Measurements from ENCODE around the gene MYO3B. TPM values are rescaled to one million over a fixed set of nuclear protein-coding genes. Genes with fewer than 3 reads are reported as not detected.

The MYO3B gene
- total RNA-seq, 2 donors from 2014 or later, result 0.26 to 0.79 TPM

- Mint-ChIP-seq H3K9me3 (no peaks in the 10 kb centered on the region), H3K27me3 (peaks cover 45% of the 10 kb centered on the region), H3K36me3 (ENCODE audit: low read depth) (no peaks in the 10 kb centered on the region), H3K27ac (no peak overlapping the region), H3K4me3 (no peak overlapping the region), H3K4me1 (no peaks in the 10 kb centered on the region)
- ATAC-seq (replicated peaks), result no peak
Observed at GRCh38 chr2:170313992-170314348, 136.0 kb downstream of the MYO3B start.

- Mint-ChIP-seq H3K27ac (no peak overlapping the region), H3K9me3 (no peaks in the 10 kb centered on the region), H3K4me1 (no peaks in the 10 kb centered on the region), H3K4me3 (no peak overlapping the region), H3K36me3 (ENCODE audit: low read depth) (no peaks in the 10 kb centered on the region), H3K27me3 (peaks cover 46% of the 10 kb centered on the region)
- no peak for ATAC-seq (replicated peaks)
Observed at GRCh38 chr2:170314744-170315447, 136.9 kb downstream of the MYO3B start.

- Mint-ChIP-seq H3K36me3 (ENCODE audit: low read depth) (no peaks in the 10 kb centered on the region), H3K9me3 (no peaks in the 10 kb centered on the region), H3K4me3 (no peak overlapping the region), H3K4me1 (no peaks in the 10 kb centered on the region), H3K27me3 (peaks cover 29% of the 10 kb centered on the region), H3K27ac (no peak overlapping the region)
- no peak for ATAC-seq (replicated peaks)
Observed at GRCh38 chr2:170320948-170321347, 143.0 kb downstream of the MYO3B start.

- H3K4me1 Mint-ChIP-seq, result no peaks in the 10 kb centered on the region
- ATAC-seq (replicated peaks), result no peak
- no peaks in the 10 kb centered on the region for H3K36me3 Mint-ChIP-seq (ENCODE audit: low read depth)
- H3K27ac Mint-ChIP-seq, result no peak overlapping the region
- H3K9me3 Mint-ChIP-seq, result no peaks in the 10 kb centered on the region
- H3K4me3 Mint-ChIP-seq, result no peak overlapping the region
- peaks cover 27% of the 10 kb centered on the region for H3K27me3 Mint-ChIP-seq
Observed at GRCh38 chr2:170321526-170321925, 143.6 kb downstream of the MYO3B start.

DNA sequence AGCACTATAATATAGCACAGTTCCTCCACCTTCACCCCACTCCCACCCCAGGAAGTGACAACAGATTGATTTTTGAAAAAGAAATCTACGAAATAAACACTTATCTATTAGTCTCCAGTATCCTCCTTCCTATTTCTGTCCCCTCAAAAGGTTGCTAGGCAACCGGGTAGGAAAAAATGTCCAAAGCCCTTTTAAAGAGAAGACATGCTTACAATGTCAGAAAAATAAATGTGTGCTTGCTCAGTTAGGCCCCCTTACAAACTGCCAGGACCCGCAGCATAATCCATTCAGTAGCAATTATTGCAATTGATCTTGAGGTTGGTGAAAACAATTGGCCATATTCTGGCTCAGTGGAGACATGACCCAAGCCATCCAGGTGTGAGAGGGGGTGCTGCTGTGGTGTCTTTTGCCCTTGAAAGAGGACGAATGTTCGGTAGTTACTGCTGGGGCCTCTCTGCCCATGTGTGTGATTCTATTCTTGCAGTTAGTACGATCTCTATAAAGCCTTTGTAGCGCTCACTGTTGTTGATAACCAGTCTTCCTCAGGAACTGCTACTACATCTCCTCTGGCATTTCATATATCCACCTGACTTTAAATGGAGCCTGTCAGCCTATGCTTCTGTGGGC, 144.3 kb downstream of the MYO3B start:
- ATAC-seq (replicated peaks), result no peak
- Mint-ChIP-seq H3K36me3 (ENCODE audit: low read depth) (no peaks in the 10 kb centered on the region), H3K4me3 (no peak overlapping the region), H3K27me3 (peaks cover 22% of the 10 kb centered on the region), H3K27ac (no peak overlapping the region), H3K4me1 (no peaks in the 10 kb centered on the region), H3K9me3 (no peaks in the 10 kb centered on the region)

GRCh38 chr2:170323743-170324142, 145.8 kb downstream of the MYO3B start:
- Mint-ChIP-seq H3K27me3 (peaks cover 18% of the 10 kb centered on the region), H3K27ac (no peak overlapping the region), H3K36me3 (ENCODE audit: low read depth) (no peaks in the 10 kb centered on the region), H3K4me1 (no peaks in the 10 kb centered on the region), H3K9me3 (no peaks in the 10 kb centered on the region), H3K4me3 (no peak overlapping the region)
- ATAC-seq (replicated peaks), result no peak

GRCh38 chr2:170324640-170325046, 146.7 kb downstream of the MYO3B start:
- H3K4me3 Mint-ChIP-seq, result no peak overlapping the region
- no peak overlapping the region for H3K27ac Mint-ChIP-seq
- no peaks in the 10 kb centered on the region for H3K36me3 Mint-ChIP-seq (ENCODE audit: low read depth)
- peaks cover 12% of the 10 kb centered on the region for H3K27me3 Mint-ChIP-seq
- ATAC-seq (replicated peaks), result no peak
- H3K4me1 Mint-ChIP-seq, result no peaks in the 10 kb centered on the region
- H3K9me3 Mint-ChIP-seq, result no peaks in the 10 kb centered on the region

DNA sequence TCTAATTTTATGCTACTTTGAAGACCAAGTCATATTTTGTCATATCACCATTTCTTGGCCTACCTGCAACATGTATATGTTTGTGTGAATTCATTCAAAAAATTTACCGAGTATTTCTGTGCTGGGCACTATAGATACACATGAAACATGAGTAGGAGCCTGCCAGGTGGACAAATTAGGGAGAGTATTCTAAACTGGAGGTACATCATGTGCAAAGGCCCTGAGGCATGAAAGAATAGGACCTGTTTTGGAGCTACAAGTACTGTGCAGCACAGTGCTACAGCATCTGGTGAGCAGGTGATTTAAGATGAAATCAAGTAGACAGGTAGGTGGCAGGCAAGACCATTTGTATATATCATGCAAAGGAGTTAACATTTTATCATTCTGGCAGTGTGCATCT, 152.9 kb downstream of the MYO3B start:
- Mint-ChIP-seq H3K27me3 (peaks cover 27% of the 10 kb centered on the region), H3K27ac (no peak overlapping the region), H3K4me3 (no peak overlapping the region), H3K4me1 (no peaks in the 10 kb centered on the region), H3K36me3 (ENCODE audit: low read depth) (no peaks in the 10 kb centered on the region), H3K9me3 (no peaks in the 10 kb centered on the region)
- ATAC-seq (replicated peaks), result no peak

- ATAC-seq (replicated peaks), result no peak
- H3K9me3 Mint-ChIP-seq, result no peaks in the 10 kb centered on the region
- no peak overlapping the region for H3K27ac Mint-ChIP-seq
- peaks cover 26% of the 10 kb centered on the region for H3K27me3 Mint-ChIP-seq
- H3K4me1 Mint-ChIP-seq, result no peaks in the 10 kb centered on the region
- no peaks in the 10 kb centered on the region for H3K36me3 Mint-ChIP-seq (ENCODE audit: low read depth)
- no peak overlapping the region for H3K4me3 Mint-ChIP-seq
Observed at GRCh38 chr2:170332676-170333402, 154.9 kb downstream of the MYO3B start.

DNA sequence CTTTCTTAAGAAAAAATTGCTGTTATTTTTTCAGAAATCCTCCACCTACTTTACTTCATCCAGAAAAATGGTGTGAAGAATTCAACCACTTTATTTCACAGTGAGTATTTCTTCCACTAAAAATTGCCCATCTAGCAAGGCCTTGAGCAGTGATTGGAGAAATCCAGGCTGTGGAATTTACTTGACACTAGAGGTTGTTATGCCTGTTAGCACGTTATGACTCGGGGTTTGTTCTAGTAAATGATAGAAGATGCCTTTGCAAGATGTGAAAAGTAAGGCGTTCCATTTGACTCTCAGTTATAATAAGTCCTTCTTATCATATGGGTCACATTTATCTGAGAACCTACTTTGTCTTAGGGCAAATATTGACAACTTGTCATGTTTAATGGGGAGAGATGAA, 157.4 kb downstream of the MYO3B start:
- Mint-ChIP-seq H3K4me3 (no peak overlapping the region), H3K27me3 (peaks cover 26% of the 10 kb centered on the region), H3K4me1 (no peaks in the 10 kb centered on the region), H3K27ac (no peak overlapping the region), H3K9me3 (no peaks in the 10 kb centered on the region), H3K36me3 (ENCODE audit: low read depth) (no peaks in the 10 kb centered on the region)
- no peak for ATAC-seq (replicated peaks)

GRCh38 chr2:170336408-170336807, 158.5 kb downstream of the MYO3B start:
- Mint-ChIP-seq H3K36me3 (ENCODE audit: low read depth) (no peaks in the 10 kb centered on the region), H3K4me3 (no peak overlapping the region), H3K27ac (no peak overlapping the region), H3K9me3 (no peaks in the 10 kb centered on the region), H3K27me3 (peaks cover 26% of the 10 kb centered on the region), H3K4me1 (no peaks in the 10 kb centered on the region)
- ATAC-seq (replicated peaks), result no peak

DNA sequence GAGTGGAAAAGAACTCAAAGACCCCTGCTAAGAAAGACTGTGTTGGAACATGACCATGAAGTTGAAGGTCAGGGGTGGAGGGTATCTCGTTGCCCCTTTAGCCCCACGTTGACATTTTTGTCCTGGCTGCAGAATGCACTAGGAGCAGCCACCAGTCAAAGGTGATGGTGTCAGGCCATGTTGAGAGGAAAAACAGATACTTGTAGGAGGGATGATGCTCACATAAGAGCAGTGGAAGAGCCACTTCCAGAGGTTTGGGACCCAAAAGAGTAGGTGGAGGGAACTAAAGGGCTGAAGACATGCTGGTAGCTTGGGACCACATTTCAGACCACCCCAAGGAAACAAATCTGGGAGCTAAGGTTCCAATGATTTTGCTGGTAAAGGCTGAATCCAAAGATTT, 159.0 kb downstream of the MYO3B start:
- Mint-ChIP-seq H3K27me3 (peaks cover 24% of the 10 kb centered on the region), H3K4me1 (no peaks in the 10 kb centered on the region), H3K9me3 (no peaks in the 10 kb centered on the region), H3K36me3 (ENCODE audit: low read depth) (no peaks in the 10 kb centered on the region), H3K4me3 (no peak overlapping the region), H3K27ac (no peak overlapping the region)
- ATAC-seq (replicated peaks), result no peak

DNA sequence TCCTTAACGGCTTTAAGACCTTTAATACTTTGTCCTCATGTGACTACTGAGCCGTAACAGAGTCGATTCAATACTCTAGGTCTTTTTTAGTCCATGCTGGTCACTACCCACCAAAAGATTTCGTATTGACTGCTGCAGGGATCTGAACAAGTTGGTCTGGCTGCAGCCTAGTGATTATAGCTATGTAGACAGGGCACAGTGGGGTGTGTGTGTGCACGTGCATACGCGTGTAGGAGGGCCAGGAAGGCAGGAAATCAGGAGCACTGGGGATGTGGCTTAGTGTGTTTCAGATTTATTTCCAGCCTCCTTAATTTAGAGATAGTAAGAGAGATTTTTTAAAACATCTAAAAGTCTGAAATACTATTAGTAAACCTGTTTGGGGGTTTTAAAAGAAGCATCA, 161.4 kb downstream of the MYO3B start:
- no peaks in the 10 kb centered on the region for H3K4me1 Mint-ChIP-seq
- no peak for ATAC-seq (replicated peaks)
- peaks cover 11% of the 10 kb centered on the region for H3K27me3 Mint-ChIP-seq
- no peak overlapping the region for H3K27ac Mint-ChIP-seq
- no peaks in the 10 kb centered on the region for H3K9me3 Mint-ChIP-seq
- no peaks in the 10 kb centered on the region for H3K36me3 Mint-ChIP-seq (ENCODE audit: low read depth)
- H3K4me3 Mint-ChIP-seq, result no peak overlapping the region

- no peak for ATAC-seq (replicated peaks)
- peaks cover 8% of the 10 kb centered on the region for H3K27me3 Mint-ChIP-seq
- H3K4me1 Mint-ChIP-seq, result no peaks in the 10 kb centered on the region
- no peaks in the 10 kb centered on the region for H3K36me3 Mint-ChIP-seq (ENCODE audit: low read depth)
- H3K27ac Mint-ChIP-seq, result no peak overlapping the region
- no peaks in the 10 kb centered on the region for H3K9me3 Mint-ChIP-seq
- no peak overlapping the region for H3K4me3 Mint-ChIP-seq
Observed at GRCh38 chr2:170339750-170340692, 162.1 kb downstream of the MYO3B start.
